GM10266 (cell line): ENCODE data around the gene MATN3.

Experiments used
- DNase-seq: peaks from one replicate; pipeline ENCODE4 v3.0.0; 2012; ENCODE audit errors: extremely low spot score
- TF ChIP-seq, protein P1 (sequence below): IDR thresholded peaks from 2 replicates; pipeline ENCODE4 v1.5.1; 2012; ENCODE audit warnings: mild to moderate bottlenecking, low read depth; ENCODE audit not compliant: control insufficient read depth, insufficient read depth; ENCODE audit errors: missing control alignments

MATN3 gene, protein sequence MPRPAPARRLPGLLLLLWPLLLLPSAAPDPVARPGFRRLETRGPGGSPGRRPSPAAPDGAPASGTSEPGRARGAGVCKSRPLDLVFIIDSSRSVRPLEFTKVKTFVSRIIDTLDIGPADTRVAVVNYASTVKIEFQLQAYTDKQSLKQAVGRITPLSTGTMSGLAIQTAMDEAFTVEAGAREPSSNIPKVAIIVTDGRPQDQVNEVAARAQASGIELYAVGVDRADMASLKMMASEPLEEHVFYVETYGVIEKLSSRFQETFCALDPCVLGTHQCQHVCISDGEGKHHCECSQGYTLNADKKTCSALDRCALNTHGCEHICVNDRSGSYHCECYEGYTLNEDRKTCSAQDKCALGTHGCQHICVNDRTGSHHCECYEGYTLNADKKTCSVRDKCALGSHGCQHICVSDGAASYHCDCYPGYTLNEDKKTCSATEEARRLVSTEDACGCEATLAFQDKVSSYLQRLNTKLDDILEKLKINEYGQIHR

DNA sequence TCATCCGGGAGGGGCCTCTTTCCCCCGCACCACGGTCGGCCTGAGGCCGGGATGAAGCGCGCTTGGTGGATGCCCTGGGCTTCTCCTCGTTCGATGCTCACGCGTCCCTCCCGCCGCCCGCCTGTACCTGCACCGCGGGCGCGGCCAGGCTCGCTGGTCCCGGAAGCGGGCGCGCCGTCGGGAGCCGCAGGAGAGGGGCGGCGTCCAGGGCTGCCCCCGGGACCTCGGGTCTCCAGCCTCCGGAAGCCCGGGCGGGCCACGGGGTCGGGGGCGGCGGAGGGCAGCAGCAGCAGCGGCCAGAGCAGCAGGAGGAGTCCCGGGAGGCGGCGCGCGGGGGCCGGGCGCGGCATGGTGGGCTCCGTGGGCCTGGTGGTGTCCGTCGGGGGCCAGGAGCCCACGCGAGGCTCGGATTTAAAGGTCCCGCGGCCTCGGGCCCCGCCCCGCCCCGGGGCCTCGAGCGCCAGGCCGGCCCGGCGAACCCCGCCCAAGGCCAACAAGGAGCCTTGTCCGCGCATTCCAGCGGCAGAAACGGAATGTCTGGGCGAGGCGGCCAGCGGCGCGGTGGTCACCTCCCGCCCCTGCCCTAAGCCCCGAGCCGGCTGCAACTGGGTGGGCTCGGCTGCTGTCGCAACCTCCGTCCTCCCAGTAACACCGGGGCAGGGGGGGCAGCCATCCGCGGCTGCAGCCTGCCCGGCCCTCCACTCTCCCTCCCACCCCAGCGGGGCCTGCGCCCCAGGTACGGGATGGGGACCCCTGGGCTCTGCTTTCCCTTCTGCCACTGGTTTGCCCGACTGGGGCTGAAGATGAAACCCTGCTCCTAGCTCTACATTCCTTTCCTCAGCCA, at the start of gene MATN3:
TSS of gene MATN3 (minus strand) at position 387 of the 844 bp plus-strand sequence. CDS start at position 350, 37 bp downstream.
- peak; percentile 51 for DNase-seq
- TF ChIP-seq, protein P1, sequence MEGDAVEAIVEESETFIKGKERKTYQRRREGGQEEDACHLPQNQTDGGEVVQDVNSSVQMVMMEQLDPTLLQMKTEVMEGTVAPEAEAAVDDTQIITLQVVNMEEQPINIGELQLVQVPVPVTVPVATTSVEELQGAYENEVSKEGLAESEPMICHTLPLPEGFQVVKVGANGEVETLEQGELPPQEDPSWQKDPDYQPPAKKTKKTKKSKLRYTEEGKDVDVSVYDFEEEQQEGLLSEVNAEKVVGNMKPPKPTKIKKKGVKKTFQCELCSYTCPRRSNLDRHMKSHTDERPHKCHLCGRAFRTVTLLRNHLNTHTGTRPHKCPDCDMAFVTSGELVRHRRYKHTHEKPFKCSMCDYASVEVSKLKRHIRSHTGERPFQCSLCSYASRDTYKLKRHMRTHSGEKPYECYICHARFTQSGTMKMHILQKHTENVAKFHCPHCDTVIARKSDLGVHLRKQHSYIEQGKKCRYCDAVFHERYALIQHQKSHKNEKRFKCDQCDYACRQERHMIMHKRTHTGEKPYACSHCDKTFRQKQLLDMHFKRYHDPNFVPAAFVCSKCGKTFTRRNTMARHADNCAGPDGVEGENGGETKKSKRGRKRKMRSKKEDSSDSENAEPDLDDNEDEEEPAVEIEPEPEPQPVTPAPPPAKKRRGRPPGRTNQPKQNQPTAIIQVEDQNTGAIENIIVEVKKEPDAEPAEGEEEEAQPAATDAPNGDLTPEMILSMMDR: no peak

DNA sequence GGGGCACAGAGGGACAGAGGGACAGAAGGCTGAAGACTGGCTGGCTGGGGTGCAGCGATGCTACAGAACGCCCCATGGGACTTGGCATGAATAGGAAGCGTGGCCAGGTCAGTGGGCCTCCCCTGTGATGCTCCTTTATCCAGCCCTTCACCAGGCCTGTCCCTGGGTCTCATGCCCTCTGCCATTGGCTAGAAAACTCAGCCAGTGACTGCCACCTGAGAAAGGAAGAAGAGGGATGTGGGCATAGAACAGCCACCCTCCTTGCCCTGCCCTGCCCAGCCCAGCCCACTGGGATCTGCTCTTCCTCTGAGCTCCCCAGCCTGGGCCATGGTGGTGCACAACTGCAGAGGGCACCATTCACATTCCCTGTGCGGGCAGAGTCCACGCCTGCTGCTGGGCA, 49.5 kb upstream of the MATN3 start:
- DNase-seq: no peak
- TF ChIP-seq, protein P1: no peak

DNA sequence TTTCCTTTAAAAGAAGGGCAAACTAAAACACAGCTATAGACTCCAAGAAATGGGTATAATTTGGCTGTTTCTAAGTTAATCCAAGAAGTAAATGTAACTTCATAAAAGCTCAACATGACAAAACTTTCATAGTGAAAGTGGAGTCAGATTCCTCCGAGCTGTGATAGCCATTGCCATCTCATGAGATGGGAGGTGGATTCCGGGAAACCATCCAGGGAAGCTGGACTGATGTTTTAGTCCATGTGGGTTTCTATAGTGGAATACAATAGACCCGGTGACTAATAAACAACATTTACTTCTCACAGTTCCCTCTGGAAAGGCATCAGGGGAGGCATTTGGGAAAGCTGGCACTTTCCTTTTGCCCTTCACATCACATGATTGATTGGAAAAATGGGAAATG, 49.0 kb upstream of the MATN3 start:
- DNase-seq: no peak
- TF ChIP-seq, protein P1: no peak

DNA sequence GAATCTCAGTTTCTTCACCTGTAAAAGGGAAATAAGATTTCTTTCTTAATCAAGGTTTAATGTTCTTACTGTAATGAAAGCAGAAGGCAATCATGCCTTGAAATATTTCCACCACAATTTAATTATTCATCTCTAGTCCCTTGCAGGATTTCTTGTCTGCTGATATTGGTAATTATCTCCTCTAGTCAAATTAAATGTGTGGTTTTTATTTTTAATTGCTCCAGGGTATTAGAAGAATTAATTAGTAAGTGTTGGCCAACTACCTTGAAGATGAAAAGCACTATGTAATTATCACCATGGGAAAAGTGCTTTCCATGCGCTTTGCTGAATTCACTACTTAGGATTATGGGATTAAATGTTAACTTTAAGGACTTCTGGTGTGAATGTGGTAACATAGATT, 47.6 kb upstream of the MATN3 start:
- TF ChIP-seq, protein P1: no peak
- no peak for DNase-seq

DNA sequence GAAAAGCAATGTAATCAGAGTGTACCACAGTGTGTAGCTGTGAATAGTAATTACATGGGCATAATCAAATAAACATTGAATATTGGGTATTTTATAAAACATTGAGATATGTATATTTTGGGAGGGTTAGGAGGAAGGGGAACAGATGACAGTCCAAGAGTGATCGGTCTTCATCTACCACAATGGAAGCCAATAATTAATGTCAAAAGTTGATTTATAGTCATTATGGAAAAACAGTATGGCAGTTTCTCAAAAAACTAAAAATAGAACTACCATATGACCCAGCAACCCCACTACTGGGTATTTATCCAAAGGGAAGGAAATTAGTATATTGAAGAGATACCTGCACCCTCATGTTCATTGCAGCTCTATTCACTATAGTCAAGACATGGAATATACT, 44.8 kb upstream of the MATN3 start:
- TF ChIP-seq, protein P1: no peak
- no peak for DNase-seq

DNA sequence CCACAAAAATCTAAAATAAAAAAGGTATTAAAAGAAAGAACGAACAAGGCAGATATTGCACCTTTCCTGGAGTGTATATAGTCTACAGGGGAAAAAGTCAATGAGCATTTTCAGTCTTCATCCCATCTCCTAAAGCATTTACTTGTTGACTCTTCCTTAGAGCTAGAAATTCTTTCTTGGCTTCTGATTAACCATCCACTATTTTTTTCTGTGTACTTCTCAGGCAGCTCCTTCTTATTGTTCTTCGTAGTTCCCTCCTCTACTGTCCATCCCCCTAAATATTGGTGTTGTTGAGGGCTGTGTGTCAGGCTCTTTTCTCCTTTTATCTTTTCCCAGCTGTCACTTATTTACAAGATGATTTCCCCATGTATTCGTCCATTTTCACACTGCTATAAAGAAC, 42.5 kb upstream of the MATN3 start:
- DNase-seq: no peak
- TF ChIP-seq, protein P1: no peak
